ENCODE data around the gene DISC1.

DNA sequence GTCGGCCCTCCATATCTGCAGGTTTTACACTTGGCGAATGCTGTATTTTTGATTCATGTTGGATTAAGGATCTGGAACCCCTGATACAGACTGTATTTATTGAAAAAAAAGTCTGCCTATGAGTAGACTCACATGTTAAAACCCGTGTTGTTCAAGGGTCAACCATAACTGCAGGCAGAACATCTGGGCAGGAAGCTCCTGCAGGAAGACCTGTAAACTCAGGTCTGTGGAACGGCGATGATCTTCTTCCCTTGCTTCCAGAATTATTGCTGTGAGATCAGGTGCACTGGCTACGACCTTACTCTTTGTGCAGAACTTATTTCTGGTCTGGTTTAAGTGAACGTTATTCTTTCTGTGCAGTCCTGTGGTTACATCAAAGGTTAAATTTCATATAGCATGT lies 96.6 kb downstream of the DISC1 start:
- TF ChIP-seq TEAD4 (IDR thresholded peaks at IDR 0.05) (no peak), TAF1 (IDR thresholded peaks at IDR 0.05; ENCODE audit: low read depth) (no peak), EP300 (IDR thresholded peaks at IDR 0.05; ENCODE audit: borderline replicate concordance) (no peak), EGR1 (IDR thresholded peaks at IDR 0.05) (no peak), ZBTB7A (IDR thresholded peaks at IDR 0.05; ENCODE audit: low read depth) (no peak), CEBPB (IDR thresholded peaks at IDR 0.05) (no peak), RAD21 (IDR thresholded peaks at IDR 0.05; ENCODE audit: low read depth) (no peak), CREB1 (IDR thresholded peaks at IDR 0.05; ENCODE audit: low read depth) (no peak), TCF12 (IDR thresholded peaks at IDR 0.05; ENCODE audit: low read depth) (no peak)
- TF ChIP-seq, protein P1, sequence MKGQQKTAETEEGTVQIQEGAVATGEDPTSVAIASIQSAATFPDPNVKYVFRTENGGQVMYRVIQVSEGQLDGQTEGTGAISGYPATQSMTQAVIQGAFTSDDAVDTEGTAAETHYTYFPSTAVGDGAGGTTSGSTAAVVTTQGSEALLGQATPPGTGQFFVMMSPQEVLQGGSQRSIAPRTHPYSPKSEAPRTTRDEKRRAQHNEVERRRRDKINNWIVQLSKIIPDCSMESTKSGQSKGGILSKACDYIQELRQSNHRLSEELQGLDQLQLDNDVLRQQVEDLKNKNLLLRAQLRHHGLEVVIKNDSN (IDR thresholded peaks at IDR 0.05) = no peak
- TF ChIP-seq, protein P2, sequence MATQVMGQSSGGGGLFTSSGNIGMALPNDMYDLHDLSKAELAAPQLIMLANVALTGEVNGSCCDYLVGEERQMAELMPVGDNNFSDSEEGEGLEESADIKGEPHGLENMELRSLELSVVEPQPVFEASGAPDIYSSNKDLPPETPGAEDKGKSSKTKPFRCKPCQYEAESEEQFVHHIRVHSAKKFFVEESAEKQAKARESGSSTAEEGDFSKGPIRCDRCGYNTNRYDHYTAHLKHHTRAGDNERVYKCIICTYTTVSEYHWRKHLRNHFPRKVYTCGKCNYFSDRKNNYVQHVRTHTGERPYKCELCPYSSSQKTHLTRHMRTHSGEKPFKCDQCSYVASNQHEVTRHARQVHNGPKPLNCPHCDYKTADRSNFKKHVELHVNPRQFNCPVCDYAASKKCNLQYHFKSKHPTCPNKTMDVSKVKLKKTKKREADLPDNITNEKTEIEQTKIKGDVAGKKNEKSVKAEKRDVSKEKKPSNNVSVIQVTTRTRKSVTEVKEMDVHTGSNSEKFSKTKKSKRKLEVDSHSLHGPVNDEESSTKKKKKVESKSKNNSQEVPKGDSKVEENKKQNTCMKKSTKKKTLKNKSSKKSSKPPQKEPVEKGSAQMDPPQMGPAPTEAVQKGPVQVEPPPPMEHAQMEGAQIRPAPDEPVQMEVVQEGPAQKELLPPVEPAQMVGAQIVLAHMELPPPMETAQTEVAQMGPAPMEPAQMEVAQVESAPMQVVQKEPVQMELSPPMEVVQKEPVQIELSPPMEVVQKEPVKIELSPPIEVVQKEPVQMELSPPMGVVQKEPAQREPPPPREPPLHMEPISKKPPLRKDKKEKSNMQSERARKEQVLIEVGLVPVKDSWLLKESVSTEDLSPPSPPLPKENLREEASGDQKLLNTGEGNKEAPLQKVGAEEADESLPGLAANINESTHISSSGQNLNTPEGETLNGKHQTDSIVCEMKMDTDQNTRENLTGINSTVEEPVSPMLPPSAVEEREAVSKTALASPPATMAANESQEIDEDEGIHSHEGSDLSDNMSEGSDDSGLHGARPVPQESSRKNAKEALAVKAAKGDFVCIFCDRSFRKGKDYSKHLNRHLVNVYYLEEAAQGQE (IDR thresholded peaks at IDR 0.05; ENCODE audit: low read depth) = no peak

All from Ishikawa (cell line).